GM15510 (cell line): ENCODE results near the gene DAB2IP.

Experiments used
- POLR2A ChIP-seq: IDR thresholded peaks from 3 replicates; pipeline ENCODE4 v1.6.1; 2011; ENCODE audit warnings: borderline replicate concordance; ENCODE audit not compliant: insufficient read length; ENCODE audit errors: extremely low read depth

Gene DAB2IP

DNA sequence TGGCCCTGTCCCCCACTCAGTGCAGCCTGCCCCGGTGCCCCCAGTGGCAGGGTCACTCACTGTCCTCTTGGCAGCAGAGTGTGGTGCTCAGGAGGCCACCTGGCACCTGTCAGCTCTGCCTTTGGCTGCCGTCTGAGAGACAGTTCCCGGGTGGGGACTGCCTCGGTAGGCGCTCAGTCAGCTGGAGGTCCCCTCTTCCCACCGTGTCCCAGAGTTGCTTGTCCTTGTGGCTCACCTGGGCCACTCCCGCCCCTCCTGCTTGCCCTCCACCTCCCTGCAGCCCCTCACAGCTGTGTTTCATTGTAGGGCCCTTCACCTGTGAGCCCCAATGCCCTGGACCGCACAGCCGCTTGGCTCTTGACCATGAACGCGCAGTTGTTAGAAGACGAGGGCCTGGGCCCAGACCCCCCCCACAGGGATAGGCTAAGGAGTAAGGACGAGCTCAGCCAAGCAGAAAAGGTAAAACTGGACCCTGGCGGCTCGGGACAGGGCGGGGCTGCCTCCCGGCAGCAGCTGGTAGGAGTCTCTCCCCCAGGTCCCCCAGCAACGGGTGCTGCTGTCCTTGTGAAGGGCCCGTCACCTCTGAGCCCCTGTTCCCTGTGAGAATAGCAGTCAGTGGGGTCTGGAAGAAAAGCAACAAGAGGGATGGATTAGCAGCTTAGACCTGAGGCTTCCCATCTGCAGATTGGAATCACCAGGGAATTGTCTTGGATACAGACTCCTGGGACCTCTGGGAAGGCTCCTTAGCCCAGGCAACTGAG, 122.7 kb downstream of the DAB2IP start:
- no peak for TF ChIP-seq POLR2A

DNA sequence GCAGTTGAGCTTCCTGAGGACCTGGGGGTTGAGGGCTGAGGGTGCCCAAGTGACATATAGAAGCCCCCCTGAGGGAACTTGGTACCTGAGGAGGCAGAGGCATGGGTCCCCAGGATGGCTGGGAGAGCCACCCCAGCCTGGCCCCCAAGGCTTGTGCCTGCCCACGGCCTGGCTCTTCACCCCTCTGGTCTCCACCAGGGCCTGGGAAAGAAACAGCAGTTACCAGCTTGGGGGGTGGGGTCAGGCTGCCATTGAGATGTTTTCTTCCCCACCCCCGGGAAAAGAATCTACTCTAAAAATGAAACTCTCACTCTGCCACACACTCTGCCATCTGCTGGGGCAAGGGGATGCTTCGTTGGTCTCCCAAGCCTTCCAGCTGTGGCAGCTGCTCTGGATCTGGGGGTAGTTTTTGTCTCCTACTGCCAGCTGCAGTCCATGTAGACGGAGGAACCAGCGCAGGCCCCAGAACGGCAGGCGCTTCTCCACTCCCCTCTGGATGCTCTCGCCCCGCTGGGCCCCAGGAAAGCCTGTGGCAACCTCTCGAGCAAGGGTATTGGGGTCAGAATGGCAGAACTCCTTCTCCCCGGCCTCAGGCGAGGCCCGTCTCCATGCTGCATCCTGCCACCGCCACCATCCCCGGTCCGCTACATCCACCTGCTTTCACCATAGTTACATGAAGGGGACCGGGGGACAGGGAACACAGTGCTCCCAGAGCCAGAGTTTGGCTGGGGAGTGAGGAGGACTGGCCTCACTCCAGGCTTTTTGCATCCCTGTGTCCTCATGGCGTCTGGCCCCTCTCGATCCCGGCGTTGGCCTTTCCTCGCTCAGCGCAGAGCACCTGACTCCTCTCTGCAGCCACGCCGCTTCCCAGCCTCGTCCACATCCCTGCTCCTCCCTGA, 123.5 kb downstream of the DAB2IP start:
- no peak for TF ChIP-seq POLR2A

DNA sequence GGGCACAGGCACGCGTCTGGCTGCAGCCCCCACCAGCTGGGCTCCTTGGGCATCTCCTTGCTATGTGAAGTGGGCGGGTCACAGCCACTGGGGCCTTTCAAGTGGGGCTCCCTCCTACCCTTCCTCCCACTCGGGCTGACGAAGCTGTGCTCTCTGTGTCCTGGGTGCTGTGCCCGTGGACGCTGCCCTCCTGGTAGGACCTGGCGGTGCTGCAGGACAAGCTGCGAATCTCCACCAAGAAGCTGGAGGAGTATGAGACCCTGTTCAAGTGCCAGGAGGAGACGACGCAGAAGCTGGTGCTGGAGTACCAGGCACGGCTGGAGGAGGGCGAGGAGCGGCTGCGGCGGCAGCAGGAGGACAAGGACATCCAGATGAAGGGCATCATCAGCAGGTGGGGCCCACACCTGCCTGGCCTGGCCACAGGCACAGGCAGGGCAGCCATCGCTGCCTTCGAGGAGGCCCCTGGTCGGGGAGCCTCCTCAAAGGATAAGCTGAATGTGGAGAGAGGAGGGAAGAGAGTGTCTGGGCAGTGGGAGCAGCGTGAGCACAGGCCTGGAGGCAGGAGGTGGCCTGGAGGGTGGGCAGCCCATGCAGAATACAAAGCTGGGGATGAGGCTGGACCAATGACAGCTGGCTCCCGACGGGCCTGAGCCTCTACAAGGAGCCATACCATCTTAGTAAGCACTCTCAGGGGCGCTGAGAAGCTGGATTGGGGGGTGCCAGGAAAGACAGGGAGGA, 124.7 kb downstream of the DAB2IP start:
- TF ChIP-seq POLR2A, result no peak

DNA sequence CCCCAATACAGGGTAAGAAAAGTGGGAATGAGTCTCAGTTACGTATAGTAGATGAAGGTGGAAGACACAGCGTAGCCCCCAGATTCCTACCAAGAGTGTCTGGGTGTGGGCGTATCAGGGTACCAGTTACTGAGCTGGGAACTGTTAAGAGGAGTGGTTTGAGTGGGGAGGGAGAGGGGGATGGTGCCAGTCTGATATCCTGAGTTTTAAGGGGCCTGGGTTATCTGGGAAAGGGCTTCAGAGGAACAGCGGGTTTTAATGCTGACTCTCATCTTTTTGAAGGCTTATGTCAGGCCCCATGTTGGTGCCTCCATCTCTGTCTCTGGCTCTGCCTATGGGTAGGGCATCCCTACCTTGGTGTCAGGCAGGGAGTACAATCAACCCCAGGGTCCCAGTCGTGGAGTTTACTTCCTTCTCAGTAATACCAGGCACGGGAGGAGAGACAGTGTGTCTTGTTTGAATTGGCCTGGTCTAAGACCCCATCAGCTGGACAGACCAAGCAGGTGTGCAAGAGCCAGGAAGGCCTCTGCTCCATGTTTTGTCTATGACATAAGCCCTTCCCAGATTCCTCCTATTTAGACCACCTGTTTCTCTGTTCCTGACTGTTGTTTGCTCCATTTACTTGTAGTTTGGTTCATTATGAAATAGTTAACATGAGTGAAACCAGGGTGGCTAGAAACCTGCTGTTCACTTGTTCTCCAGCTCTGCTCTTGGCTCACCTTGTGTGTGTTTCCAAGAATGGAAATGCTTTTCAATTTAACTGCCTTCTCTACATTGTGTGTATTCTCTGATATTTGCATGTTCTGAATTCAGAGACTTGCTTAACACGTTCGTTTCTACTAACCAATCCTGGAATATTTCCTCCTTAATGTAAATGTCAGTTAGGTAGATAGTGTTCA, 125.6 kb downstream of the DAB2IP start:
- no peak for TF ChIP-seq POLR2A

DNA sequence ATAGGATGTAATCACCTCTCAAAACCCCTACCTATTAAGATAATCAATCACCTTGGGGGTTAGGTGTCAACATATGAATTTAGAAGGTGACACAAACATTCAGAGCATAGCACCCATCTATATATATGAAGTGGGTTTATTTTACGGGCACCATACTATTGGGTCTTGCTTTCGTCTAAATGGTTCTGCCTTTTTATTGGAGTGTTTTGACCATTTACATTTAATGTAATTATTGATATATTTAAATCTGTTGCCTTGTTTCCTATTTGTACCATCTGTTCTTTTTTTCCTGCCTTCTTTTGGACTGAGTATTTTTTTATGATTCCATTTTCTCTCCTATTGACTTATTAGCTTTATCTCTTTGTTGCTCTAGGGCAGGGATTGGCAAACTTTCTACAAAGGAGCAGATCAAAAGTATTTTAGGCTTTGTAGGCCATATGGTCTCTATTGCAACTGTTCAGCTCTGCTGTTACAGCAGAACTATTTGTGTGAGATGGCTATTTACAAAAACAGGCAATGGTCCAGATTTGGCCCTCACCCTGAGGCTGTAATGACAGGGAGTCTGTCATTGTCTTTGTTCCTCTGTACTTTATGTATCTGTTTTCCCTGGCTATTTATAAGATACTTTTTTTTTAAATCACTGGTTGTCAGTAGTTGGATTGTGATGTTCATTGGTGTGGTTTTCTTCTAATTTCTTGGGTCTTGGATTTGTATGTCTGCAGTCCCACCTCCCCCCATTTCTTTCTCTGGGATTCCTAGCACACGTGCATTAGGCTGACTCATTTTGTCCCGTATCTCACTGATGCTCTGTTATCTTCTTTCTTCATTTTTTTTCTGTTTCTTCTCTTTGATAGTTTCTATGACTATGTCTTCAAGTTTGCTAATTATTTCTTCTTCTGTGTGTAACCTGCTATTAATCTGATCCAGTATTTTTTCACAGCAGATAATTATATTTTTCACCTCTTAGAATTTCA, 127.1 kb downstream of the DAB2IP start:
- no peak for TF ChIP-seq POLR2A

DNA sequence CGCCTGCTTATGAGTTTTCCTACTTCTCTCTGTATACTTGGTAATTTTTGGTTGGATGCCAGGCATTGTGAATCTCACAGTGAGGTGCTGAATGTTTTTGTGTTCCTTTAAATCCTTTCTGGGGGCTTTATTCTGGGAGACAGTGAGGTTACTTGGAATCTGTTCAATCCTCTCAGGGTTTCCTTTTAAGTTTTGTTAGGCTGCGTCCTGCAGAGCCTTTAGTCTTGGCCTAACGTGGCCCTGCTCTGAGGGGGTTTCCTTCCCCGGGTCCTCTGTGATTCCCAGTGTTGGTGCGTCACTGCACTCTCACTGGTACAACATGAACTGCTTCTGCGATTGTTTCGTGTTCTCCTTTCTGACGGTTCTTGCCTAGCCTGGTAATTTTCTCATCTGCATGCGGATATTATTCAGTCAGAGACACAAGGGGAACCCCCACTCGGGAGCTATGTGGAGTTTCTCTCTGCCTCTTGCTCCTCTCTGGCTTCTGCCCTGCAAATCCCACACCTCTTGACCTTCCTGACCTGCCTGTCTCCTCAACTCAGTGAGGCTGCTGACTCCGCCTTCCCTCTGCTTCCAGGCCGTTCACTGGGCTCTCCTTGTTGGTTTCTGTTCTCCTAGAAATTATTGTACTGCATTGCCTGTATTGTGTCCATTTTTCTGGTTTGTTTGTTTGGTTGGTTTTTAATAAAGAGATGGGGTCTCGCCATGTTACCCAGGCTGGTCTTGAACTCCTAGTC, 128.1 kb downstream of the DAB2IP start:
- TF ChIP-seq POLR2A, result no peak

DNA sequence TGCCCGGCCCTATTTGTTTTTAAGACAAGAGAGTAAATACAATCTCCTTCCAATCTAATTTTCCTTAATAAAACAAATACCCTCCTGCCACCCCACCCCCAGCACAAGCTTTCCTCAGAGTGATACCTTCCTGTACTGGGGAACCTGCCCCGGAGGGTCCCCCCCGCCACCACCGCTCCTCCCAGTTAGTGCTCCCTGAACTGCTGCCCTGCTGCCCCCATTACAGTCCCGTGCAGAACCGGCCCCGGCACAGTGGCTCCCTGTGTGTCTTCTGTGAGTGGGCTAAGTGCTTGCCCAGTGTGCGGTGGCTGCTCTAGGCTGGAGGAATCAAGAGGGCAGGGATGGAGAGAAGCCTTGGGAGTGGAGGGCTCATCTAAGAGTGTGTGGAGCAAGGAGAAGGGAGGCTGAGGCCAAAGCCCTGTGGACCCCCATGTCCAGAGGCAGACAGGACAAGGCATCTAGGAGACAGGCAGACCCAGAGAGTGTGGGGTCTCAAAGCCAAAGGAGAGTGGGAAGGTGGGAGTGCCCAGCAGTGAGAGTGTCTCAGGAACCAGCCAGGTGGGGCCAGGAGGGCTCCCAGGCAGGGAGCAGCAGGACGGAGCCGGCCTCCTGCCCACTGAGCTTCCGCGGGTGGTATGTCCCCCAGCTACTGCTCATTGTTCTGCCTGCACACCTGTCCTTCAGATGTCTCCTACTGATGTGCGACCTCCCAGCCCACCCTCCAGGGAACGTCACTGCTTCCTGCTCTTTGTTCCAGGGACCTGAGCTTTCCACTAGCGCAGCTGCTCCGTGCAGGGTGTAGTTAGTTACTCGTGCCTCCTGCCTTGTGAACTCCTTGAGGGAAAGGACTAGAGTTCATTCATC, 129.0 kb downstream of the DAB2IP start:
- no peak for TF ChIP-seq POLR2A

DNA sequence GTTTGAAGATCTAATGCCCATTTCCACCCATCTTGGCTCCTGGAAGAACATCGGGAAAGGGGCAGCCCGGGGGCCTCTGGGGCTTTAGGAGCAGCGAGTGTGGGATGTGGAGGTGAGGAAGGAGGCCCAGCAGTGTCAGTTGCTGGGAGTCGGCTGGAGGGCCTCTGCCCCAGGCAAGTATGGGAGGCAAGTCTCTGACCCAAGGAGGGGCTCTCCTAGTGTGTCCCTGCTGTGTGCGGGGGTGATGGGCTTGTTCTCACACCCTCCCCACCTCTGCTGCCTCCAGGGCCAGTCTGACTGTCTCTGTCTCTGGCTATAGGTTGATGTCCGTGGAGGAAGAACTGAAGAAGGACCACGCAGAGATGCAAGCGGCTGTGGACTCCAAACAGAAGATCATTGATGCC, 129.7 kb downstream of the DAB2IP start:
- TF ChIP-seq POLR2A, result no peak

DNA sequence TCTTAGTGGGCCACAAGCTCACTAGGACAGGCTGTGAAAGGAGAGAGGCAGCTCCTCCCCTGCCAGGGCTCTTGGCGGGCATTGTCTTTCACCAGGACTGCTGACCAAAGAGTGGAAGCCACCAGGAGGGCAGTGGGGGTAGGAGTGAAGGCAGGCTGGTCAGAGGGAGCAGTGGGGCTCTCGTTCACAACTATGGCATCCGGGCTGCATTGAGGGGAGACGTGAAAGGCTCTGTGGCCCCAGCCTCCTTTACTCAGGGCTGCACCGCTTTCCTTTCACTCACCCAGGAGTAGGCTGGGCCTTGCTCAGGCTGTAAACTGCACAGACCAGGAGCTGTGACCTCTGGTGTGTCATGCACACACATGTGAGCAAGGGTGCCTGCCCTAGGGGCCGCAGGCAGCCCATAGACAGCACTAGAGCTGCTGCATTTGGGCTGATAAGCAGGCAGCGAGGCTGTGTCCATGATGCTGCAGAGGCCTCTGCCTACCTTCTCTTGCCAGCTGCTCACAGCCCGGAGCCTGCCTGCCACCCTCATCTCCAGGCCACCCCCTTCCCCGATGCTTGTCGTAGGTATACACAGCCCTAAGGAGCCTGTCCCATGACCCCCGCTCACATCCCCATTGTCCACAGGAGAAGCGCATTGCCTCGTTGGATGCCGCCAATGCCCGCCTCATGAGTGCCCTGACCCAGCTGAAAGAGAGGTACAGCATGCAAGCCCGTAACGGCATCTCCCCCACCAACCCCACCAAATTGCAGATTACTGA, 130.4 kb downstream of the DAB2IP start:
- TF ChIP-seq POLR2A, result no peak

DNA sequence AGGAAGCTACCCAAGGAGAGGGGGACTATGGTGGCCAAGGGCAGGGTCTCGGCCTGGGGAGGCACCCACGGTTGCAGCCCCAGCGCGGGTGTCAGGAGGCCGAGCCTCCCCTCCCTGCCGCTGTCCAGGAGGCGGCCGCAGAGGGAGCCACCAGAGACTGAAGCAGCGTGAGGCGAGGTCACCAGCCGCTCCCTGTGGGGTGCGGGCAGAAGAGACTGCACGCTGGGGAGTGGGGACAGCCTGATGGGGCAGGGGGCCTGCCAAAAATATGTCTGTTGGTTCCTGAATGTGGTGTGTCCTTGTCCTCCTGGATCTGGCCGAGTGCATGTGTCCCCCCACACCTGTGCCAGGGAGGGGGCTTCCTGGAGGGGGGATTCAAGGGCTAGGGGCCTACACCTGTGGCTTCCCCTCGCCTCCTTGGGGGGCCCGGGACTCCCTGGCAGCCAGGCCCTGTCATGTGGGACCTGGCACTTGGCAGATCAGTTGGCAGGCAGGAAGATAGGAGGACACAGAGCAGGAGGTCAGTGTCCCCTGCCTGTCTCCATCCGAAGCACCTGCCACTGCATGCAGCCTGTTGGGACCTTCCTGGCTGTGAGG, 131.2 kb downstream of the DAB2IP start:
- no peak for TF ChIP-seq POLR2A
